ENCODE measurements around the gene RMI1. TPM values are rescaled to one million over a fixed set of nuclear protein-coding genes. Genes with fewer than 3 reads are reported as not detected.

RMI1 gene
- total and polyA plus RNA-seq, 10 of the 15 experiments (the other 5 are each of a cell fraction or from before 2014, with no cell fraction given) = 3.6 to 34.1 (median 16.1) TPM

- no peaks in the 10 kb centered on the region for H3K9me3 ChIP-seq (replicated peaks; ENCODE audit: control insufficient read depth, insufficient read depth, low read length)
- H3K4me2 ChIP-seq (ENCODE audit: control insufficient read depth, insufficient read depth) = no peak overlapping the region
- ChIA-PET RAD21 (ENCODE audit: unreplicated experiment) (interaction anchor here (0.6 kb wide), 1 partner anchor 295 kb away, joined by 3 read pairs; no protein-coding TSS in a partner anchor), POLR2A (no interaction called here), CTCF (no interaction called here), SMC1A (ENCODE audit: uncharacterized antibody, unreplicated experiment) (interaction anchor here (1.6 to 2.3 kb wide), 2 partner anchors 13 to 18 kb away, joined by 3 to 5 read pairs; no protein-coding TSS in a partner anchor)
- TF ChIP-seq BHLHE40 (IDR thresholded peaks at IDR 0.05; ENCODE audit: borderline replicate concordance in 1 of 2, low read depth in 2 of 2, low read length in 1 of 2) = no peak
- peak; percentile 52; the same call in 1 of the 3 replicates for TF ChIP-seq POU2F2 (IDR thresholded peaks at IDR 0.05; ENCODE audit: borderline replicate concordance, low read depth, low read length)
- TF ChIP-seq PML (IDR thresholded peaks at IDR 0.05; ENCODE audit: low read length) = 0 out of 2 replicates have a peak, but pooled peaks have one; percentile 16
- TF ChIP-seq SREBF1 (IDR thresholded peaks at IDR 0.05; ENCODE audit: low read length) = no peak
- peak; percentile 74 for TF ChIP-seq POLR2A (IDR thresholded peaks at IDR 0.05; ENCODE audit: low read depth, low read length)
- TF ChIP-seq POLR2AphosphoS2 (IDR thresholded peaks at IDR 0.05; ENCODE audit: low read depth, low read length) = peak; percentile 36; the same call in 1 of the 2 replicates
- TF ChIP-seq POLR2AphosphoS5 (IDR thresholded peaks at IDR 0.05; ENCODE audit: low read length) = peak; percentile 84; the same call in 1 of the 2 replicates
- TF ChIP-seq, protein P1, sequence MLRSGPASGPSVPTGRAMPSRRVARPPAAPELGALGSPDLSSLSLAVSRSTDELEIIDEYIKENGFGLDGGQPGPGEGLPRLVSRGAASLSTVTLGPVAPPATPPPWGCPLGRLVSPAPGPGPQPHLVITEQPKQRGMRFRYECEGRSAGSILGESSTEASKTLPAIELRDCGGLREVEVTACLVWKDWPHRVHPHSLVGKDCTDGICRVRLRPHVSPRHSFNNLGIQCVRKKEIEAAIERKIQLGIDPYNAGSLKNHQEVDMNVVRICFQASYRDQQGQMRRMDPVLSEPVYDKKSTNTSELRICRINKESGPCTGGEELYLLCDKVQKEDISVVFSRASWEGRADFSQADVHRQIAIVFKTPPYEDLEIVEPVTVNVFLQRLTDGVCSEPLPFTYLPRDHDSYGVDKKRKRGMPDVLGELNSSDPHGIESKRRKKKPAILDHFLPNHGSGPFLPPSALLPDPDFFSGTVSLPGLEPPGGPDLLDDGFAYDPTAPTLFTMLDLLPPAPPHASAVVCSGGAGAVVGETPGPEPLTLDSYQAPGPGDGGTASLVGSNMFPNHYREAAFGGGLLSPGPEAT (IDR thresholded peaks at IDR 0.05; ENCODE audit: low read depth) = no peak
- no peak for TF ChIP-seq JUND (IDR thresholded peaks at IDR 0.05; ENCODE audit: low read depth, low read length)
- 40% methylated on average over 2 of the region's 2 CpGs for WGBS (ENCODE audit: insufficient coverage, insufficient replicate concordance, low lambda C conversion rate, missing lambda C conversion rate)
- H3K4me1 ChIP-seq (ENCODE audit: control insufficient read depth, insufficient read depth, low read length) = no peaks in the 10 kb centered on the region
- BruUV-seq (replicated peaks) = no TSS peak
- no peaks in the 10 kb centered on the region; the same call in 1 of the 2 replicates for H4K20me1 ChIP-seq (ENCODE audit: control insufficient read depth, insufficient read depth)
- DNase-seq (ENCODE audit: low read depth, low spot score) (no peak), ATAC-seq (peak; percentile 43), FAIRE-seq (no peak)
- peaks cover 0 to 13% of the 10 kb centered on the region in 2 experiments; a peak in 3 of 4 replicates for H3K36me3 ChIP-seq (ENCODE audit: control insufficient read depth in 2 of 2, insufficient read depth in 2 of 2, low read length in 1 of 2)
- intact Hi-C loops (cut with micrococcal nuclease; ENCODE audit: unreplicated experiment) = no loop called here
- H3K27ac ChIP-seq (ENCODE audit: control insufficient read depth, insufficient read depth) = no peak overlapping the region
- H3K4me3 ChIP-seq = no peak overlapping the region
- no peak overlapping the region for H3K9ac ChIP-seq (ENCODE audit: control insufficient read depth, insufficient read depth, low read length)
- no peaks in the 10 kb centered on the region for H3K27me3 ChIP-seq (replicated peaks in 1 of 2; ENCODE audit: control insufficient read depth in 2 of 2, insufficient read depth in 2 of 2, low read length in 1 of 2)
- in situ Hi-C loops (cut with MboI) = no loop called here
- no peaks in the 10 kb centered on the region for H3K79me2 ChIP-seq (ENCODE audit: control insufficient read depth, insufficient read depth, low read length)
- no peak overlapping the region for H2AFZ ChIP-seq (ENCODE audit: control insufficient read depth, low read depth, low read length)
These were observed 15.6 kb upstream of the RMI1 start for GRCh38 chr9:83964973-83965349.
